Activated naive CD4-positive, alpha-beta T cell treated with anti-CD3 and anti-CD28 coated beads for 36 hours (primary cell): Measurements from ENCODE around the gene GRID1. TPM values are rescaled to one million over a fixed set of nuclear protein-coding genes. Genes with fewer than 3 reads are reported as not detected.
"Not testable (repeated sequence)": the region's sequence is repeated elsewhere in the genome, so short reads cannot be mapped to it uniquely, and the experiment has no call there.

Source experiments
- CTCF ChIA-PET: fragments of 350-600 bp; sonication (Branson Sonifier 250); formaldehyde crosslinking; loops from one replicate; lab custom pipeline; 2021; ENCODE audit warnings: antibody characterized with exemption; lab: Charles Lee
- DNase-seq: peaks from one replicate; pipeline ENCODE4 v3.0.0-alpha.2; 2020
- H3K27ac Mint-ChIP-seq: one replicate; pipeline ENCODE4 v1.8.0; 2021; ENCODE audit warnings: mild to moderate bottlenecking, mixed read lengths
- H3K27me3 Mint-ChIP-seq: one replicate; pipeline ENCODE4 v1.8.0; 2021; ENCODE audit warnings: low read depth, mixed read lengths
- H3K36me3 Mint-ChIP-seq: one replicate; pipeline ENCODE4 v1.8.0; 2021; ENCODE audit warnings: low read depth, mixed read lengths
- H3K4me1 Mint-ChIP-seq: one replicate; pipeline ENCODE4 v1.8.0; 2021; ENCODE audit warnings: low read depth, mixed read lengths
- H3K4me3 Mint-ChIP-seq: one replicate; pipeline ENCODE4 v1.8.0; 2021; ENCODE audit warnings: mild to moderate bottlenecking, moderate library complexity, mixed read lengths
- H3K9me3 Mint-ChIP-seq: one replicate; pipeline ENCODE4 v1.8.0; 2021; ENCODE audit warnings: mixed read lengths
- intact Hi-C: fragments of 100-400 bp; cut with micrococcal nuclease; formaldehyde crosslinking; loops from one replicate; pipeline ENCODE4 v1.15.1; 2023
- total RNA-seq, 2 experiments: library from RNA; stranded (reverse); gene quantifications; one replicate each; pipeline ENCODE4 v1.2.3, GENCODE V29; 2021

GRID1 gene
- total RNA-seq, 2 experiments from 2014 or later: not detected

DNA sequence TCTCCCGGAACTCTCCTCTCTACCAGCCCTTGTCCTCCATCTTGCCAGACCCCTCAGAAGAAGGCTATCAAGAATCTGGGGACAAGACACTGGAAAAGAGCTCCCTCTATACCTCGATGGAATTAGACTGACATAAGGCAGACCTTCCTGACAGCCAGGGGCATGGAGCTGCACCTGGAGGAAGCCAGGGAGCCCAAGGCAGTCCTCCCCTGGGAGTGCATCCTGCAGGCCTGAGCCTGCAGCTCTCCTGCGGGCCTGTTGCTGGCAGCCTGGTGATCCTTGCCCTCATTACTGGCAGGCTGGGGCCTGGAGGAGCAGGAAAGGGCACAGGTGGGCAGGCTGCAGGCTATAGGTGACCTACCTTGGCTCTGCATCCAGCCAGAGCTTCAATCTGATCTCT, 323.4 kb downstream of the GRID1 start:
- peaks cover 17% of the 10 kb centered on the region for H3K4me1 Mint-ChIP-seq
- H3K9me3 Mint-ChIP-seq: no peaks in the 10 kb centered on the region
- intact Hi-C loops: no loop called here
- peaks cover 14% of the 10 kb centered on the region for H3K27me3 Mint-ChIP-seq
- H3K4me3 Mint-ChIP-seq: no peak overlapping the region
- H3K27ac Mint-ChIP-seq: no peak overlapping the region
- DNase-seq: no peak
- no peaks in the 10 kb centered on the region for H3K36me3 Mint-ChIP-seq
- CTCF ChIA-PET: no interaction called here

- Mint-ChIP-seq H3K4me1 (peaks cover 8% of the 10 kb centered on the region), H3K9me3 (no peaks in the 10 kb centered on the region), H3K36me3 (no peaks in the 10 kb centered on the region), H3K4me3 (no peak overlapping the region), H3K27me3 (peaks cover 14% of the 10 kb centered on the region), H3K27ac (no peak overlapping the region)
- intact Hi-C loops: no loop called here
- no peak for DNase-seq
- CTCF ChIA-PET: no interaction called here
These were observed 324.4 kb downstream of the GRID1 start for GRCh38 chr10:86042161-86042560.

DNA sequence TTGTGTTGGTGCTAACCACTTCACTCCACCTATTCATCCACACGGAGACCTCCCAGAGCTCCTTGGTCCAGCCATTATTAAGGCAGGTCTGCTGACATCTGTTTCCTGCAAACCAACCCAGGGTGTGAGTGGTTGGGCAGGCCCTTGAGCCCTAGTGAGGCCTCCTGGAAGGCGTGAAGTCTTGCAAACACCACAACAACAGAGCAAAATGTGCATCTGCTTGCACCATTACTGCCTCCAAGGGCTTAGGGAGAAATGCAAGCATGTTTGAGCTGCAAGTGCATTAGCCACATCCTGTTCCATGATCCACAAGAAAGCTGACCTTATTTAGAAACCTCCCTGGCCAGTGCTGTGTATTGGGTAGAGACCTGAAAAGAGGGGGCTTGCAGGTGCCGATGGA, 325.5 kb downstream of the GRID1 start:
- Mint-ChIP-seq H3K9me3 (no peaks in the 10 kb centered on the region), H3K4me3 (no peak overlapping the region), H3K27ac (no peak overlapping the region), H3K27me3 (peaks cover 14% of the 10 kb centered on the region), H3K4me1 (no peaks in the 10 kb centered on the region), H3K36me3 (no peaks in the 10 kb centered on the region)
- CTCF ChIA-PET: no interaction called here
- DNase-seq: no peak
- intact Hi-C loops: no loop called here

- Mint-ChIP-seq H3K27me3 (peaks cover 3% of the 10 kb centered on the region), H3K27ac (no peak overlapping the region), H3K4me3 (no peak overlapping the region), H3K9me3 (no peaks in the 10 kb centered on the region), H3K4me1 (no peaks in the 10 kb centered on the region), H3K36me3 (no peaks in the 10 kb centered on the region)
- DNase-seq: no peak
- CTCF ChIA-PET: no interaction called here
- intact Hi-C loops: no loop called here
These were observed 328.2 kb downstream of the GRID1 start for GRCh38 chr10:86038371-86038770.

DNA sequence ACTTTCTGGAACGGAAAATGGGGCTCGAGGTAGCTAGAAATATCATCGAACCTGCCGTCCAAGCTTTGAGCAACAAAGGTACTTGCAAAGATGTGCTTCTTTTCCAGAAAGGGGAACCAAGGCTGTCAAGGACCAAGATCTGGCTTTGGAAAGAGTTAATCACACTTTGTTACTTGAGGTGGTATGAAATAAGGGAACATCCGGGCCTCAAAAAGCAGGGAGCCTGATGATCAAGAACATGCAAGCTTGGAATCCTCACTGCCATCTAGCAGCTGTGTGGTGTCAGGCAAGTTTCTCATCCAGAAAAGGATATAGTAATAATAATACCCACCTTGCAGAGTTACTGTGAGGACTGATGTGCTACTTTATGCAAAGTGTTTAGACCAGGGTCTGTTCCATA, 329.5 kb downstream of the GRID1 start:
- H3K27ac Mint-ChIP-seq: no peak overlapping the region
- H3K9me3 Mint-ChIP-seq: no peaks in the 10 kb centered on the region
- no peaks in the 10 kb centered on the region for H3K4me1 Mint-ChIP-seq
- DNase-seq: no peak
- no peak overlapping the region for H3K4me3 Mint-ChIP-seq
- no peaks in the 10 kb centered on the region for H3K36me3 Mint-ChIP-seq
- intact Hi-C loops: no loop called here
- CTCF ChIA-PET: no interaction called here
- H3K27me3 Mint-ChIP-seq: peaks cover 3% of the 10 kb centered on the region

GRCh38 chr10:86036544-86036831, 330.1 kb downstream of the GRID1 start:
- Mint-ChIP-seq H3K9me3 (no peaks in the 10 kb centered on the region), H3K4me3 (no peak overlapping the region), H3K27ac (no peak overlapping the region), H3K36me3 (peaks cover under 1% of the 10 kb centered on the region), H3K27me3 (peaks cover 5% of the 10 kb centered on the region), H3K4me1 (no peaks in the 10 kb centered on the region)
- DNase-seq: no peak
- intact Hi-C loops: no loop called here
- CTCF ChIA-PET: no interaction called here

DNA sequence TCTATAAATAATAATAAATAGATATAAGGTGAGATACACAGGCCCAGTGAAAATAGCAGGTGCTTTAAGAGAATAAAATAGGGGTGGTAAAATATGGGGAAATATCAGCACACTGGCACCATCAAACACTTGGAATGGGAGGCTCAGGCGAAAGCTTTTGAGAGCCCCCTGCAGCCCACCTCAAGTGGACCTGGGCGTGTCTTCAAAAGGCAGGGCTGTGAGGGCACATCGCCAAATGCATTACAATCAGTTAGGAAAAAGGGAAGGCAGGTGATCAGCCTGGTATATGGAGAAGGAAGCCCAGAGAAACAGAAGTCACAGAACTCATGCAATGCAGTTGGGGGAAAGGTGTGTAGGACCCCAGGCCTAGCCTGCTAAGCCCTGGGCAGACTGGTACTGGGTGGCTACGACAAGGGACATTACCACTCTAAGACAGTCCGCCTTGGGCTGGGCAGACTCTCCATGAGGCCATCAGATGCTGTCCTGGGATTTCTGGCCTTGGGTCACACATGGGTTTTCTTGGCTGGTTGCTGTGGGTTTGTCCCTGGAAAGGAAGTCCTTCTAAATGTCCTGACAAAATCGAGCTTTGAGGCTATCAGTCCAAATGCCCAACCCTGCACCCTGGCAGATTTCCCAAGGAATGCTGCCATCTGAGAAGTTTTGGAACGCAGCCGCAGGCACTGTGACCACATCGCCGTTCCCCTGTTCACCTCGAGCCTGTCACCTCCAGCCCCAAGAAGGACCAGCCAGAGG, 330.6 kb downstream of the GRID1 start:
- no peaks in the 10 kb centered on the region for H3K9me3 Mint-ChIP-seq
- H3K4me3 Mint-ChIP-seq: no peak overlapping the region
- peaks cover 8% of the 10 kb centered on the region for H3K27me3 Mint-ChIP-seq
- peaks cover 1% of the 10 kb centered on the region for H3K36me3 Mint-ChIP-seq
- CTCF ChIA-PET: no interaction called here
- no peak for DNase-seq
- no peak overlapping the region for H3K27ac Mint-ChIP-seq
- intact Hi-C loops: no loop called here
- H3K4me1 Mint-ChIP-seq: no peaks in the 10 kb centered on the region

DNA sequence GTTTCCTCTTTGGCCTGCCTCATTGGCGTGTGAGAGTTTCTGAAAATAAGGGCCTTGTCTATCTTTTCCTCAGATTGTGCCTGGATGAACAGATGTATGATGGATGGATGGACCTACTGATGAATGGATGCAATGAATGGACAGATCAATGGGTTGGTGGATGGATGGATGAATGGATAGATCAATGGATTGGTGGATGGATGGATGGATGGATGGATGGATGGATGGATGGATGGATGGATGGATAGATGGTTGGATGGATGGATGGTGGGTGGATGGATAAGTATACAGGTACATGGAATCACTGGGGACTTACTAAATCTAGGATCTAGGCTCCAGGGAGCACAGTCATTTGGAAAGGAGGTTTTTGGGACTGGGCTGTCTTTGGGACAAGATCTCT, 331.9 kb downstream of the GRID1 start:
- CTCF ChIA-PET: interaction anchor here (0.6 kb wide), 1 partner anchor 43 kb away, joined by 3 read pairs; no protein-coding TSS in a partner anchor
- Mint-ChIP-seq H3K4me1 (no peaks in the 10 kb centered on the region), H3K9me3 (no peaks in the 10 kb centered on the region), H3K27ac (no peak overlapping the region), H3K36me3 (peaks cover 1% of the 10 kb centered on the region), H3K27me3 (peaks cover 5% of the 10 kb centered on the region), H3K4me3 (no peak overlapping the region)
- intact Hi-C loops: no loop called here
- DNase-seq: no peak

GRCh38 chr10:86033581-86033980, 333.0 kb downstream of the GRID1 start:
- DNase-seq: no peak
- Mint-ChIP-seq H3K27me3 (peaks cover 12% of the 10 kb centered on the region), H3K4me1 (no peaks in the 10 kb centered on the region), H3K36me3 (peaks cover 1% of the 10 kb centered on the region), H3K27ac (no peak overlapping the region), H3K9me3 (no peaks in the 10 kb centered on the region), H3K4me3 (no peak overlapping the region)
- intact Hi-C loops: no loop called here
- CTCF ChIA-PET: no interaction called here

DNA sequence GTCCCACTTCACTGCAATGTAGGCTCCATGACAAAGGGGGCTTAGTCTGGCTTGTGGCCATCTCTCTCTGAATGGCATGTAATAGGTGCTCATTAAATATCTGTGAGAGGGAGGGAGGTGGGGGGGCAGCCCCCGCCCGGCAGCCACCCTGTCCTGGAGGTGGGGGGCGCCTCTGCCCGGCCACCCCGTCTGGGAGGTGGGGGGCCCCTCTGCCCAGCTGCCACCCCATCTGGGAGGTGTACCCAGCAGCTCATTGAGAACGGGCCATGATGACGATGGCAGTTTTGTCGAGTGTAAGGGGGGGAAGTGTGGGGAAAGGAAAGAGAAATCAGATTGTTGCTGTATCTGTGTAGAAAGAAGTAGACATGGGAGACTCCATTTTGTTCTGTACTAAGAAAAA, 334.5 kb downstream of the GRID1 start:
- not testable (repeated sequence) for H3K9me3 Mint-ChIP-seq

DNA sequence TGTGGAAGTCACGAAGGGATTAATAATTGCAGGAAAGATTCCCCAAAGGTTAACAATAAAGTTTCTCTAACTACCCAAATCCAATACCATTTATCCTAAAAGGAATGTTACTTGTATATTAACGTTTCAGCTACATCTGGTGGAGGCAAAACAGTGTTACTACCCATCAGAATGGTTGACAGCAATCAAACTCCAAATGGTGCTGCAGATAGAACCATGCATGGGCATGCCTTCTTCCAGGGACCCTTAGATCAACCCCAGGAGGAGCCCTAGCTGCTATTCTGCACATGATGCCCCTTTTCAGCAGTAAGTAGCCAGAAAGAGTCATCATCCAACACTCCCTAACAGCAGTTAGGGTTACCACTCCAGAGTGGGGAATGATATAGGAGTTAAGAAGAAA, 336.3 kb downstream of the GRID1 start:
- intact Hi-C loops: no loop called here
- CTCF ChIA-PET: interaction anchor here (1.4 kb wide), 1 partner anchor 35 kb away, joined by 3 read pairs; no protein-coding TSS in a partner anchor
- H3K27me3 Mint-ChIP-seq: peaks cover 12% of the 10 kb centered on the region
- H3K36me3 Mint-ChIP-seq: peaks cover 1% of the 10 kb centered on the region
- no peak overlapping the region for H3K27ac Mint-ChIP-seq
- no peaks in the 10 kb centered on the region for H3K4me1 Mint-ChIP-seq
- no peak for DNase-seq
- no peaks in the 10 kb centered on the region for H3K9me3 Mint-ChIP-seq
- no peak overlapping the region for H3K4me3 Mint-ChIP-seq

More for the DNA sequence above, 334.5 kb downstream of the GRID1 start:
- H3K27ac Mint-ChIP-seq, H3K4me3 Mint-ChIP-seq, CTCF ChIA-PET, intact Hi-C loops, H3K36me3 Mint-ChIP-seq, DNase-seq, H3K4me1 Mint-ChIP-seq: not testable (repeated sequence)
- peaks cover 12% of the 10 kb centered on the region for H3K27me3 Mint-ChIP-seq

- H3K27ac Mint-ChIP-seq: no peak overlapping the region
- intact Hi-C loops: no loop called here
- no peak overlapping the region for H3K4me3 Mint-ChIP-seq
- H3K9me3 Mint-ChIP-seq: no peaks in the 10 kb centered on the region
- no peak for DNase-seq
- H3K4me1 Mint-ChIP-seq: no peaks in the 10 kb centered on the region
- H3K36me3 Mint-ChIP-seq: peaks cover 1% of the 10 kb centered on the region
- peaks cover 12% of the 10 kb centered on the region for H3K27me3 Mint-ChIP-seq
- CTCF ChIA-PET: no interaction called here
These were observed 339.2 kb downstream of the GRID1 start for GRCh38 chr10:86027346-86027745.

- Mint-ChIP-seq H3K4me3 (no peak overlapping the region), H3K4me1 (no peaks in the 10 kb centered on the region)
- CTCF ChIA-PET: no interaction called here
These were observed 341.1 kb downstream of the GRID1 start for GRCh38 chr10:86025509-86025908.

More at GRCh38 chr10:86025509-86025908, 341.1 kb downstream of the GRID1 start:
- Mint-ChIP-seq H3K36me3 (no peaks in the 10 kb centered on the region), H3K9me3 (no peaks in the 10 kb centered on the region), H3K27ac (no peak overlapping the region), H3K27me3 (peaks cover 7% of the 10 kb centered on the region)
- intact Hi-C loops: no loop called here
- no peak for DNase-seq
